Keratinocyte (primary cell): ENCODE measurements around the gene CPA4.

Experiments used
- CTCF ChIP-seq, 3 experiments: IDR thresholded peaks in 1 of 3; conservative IDR thresholded peaks in 1 of 3; optimal IDR thresholded peaks in 1 of 3; 2 replicates in 2 of 3; 3 replicates in 1 of 3; pipeline versions ENCODE3 to v1.5.1; 2011; ENCODE audit warnings: low read length in 3 of 3, mild to moderate bottlenecking in 3 of 3, moderate library complexity in 2 of 3, control low read depth in 1 of 3, inconsistent platforms in 1 of 3; ENCODE audit not compliant: insufficient read depth in 2 of 3; ENCODE audit errors: extremely low read depth in 1 of 3
- EZH2 ChIP-seq: IDR thresholded peaks from one replicate; pipeline ENCODE4 v1.6.1; 2012; ENCODE audit warnings: inconsistent platforms, mild to moderate bottlenecking, low read length, moderate library complexity

DNA sequence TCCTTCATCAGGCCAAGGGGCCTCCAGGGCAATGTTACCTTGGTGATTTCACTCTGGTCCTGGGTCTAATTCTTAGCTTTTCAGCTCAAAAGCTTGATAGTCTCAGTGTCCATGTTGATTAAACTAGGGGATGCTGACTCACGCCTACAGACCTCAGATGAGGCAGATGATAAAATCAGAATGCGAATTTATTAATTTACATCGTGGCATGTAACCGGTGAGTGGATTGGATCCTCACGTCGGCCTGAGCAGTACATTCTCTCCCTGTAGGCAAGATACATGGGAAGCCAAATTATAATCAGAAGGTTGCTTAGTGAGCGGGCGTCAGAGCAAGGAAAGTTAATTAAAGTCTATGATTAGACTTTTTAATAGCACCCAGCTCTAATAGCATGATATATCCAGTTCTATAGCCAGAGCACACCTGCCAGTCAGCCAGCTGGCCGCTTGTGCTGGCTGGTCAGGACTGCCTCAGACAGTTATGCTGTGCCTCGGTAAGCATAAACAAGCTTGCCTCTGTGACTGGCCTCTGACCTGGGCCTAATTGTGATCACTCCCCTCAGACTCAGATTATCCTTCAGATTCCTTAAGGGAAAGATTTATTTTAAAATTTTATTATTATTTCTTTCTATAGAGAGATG is 31.5 kb downstream of the CPA4 start:
- TF ChIP-seq CTCF (optimal IDR thresholded peaks at IDR 0.05 in 1 of 3, IDR thresholded peaks at IDR 0.05 in 1 of 3, conservative IDR thresholded peaks at IDR 0.05 in 1 of 3; ENCODE audit: extremely low read depth in 1 of 3, insufficient read depth in 2 of 3, low read length in 3 of 3) = no peak
- TF ChIP-seq EZH2 = no peak
